Endodermal cell (in vitro differentiated cells): ENCODE data around the gene GRP. TPM values are rescaled to one million over a fixed set of nuclear protein-coding genes. Genes with fewer than 3 reads are reported as not detected.

ENCODE experiments used
- DNase-seq: peaks from one replicate; pipeline ENCODE4 v3.0.0-alpha.2; 2017
- H3K27ac ChIP-seq: 2 replicates; pipeline ENCODE4 v1.5.1; 2013; ENCODE audit warnings: mild to moderate bottlenecking, low read depth, low read length, moderate library complexity
- H3K27me3 ChIP-seq: 2 replicates; pipeline ENCODE4 v1.6.1; 2013; ENCODE audit warnings: mild to moderate bottlenecking, low read length, moderate library complexity; ENCODE audit not compliant: insufficient read depth, control insufficient read depth, poor library complexity, severe bottlenecking
- H3K36me3 ChIP-seq: 2 replicates; pipeline ENCODE4 v1.7.0; 2013; ENCODE audit warnings: mild to moderate bottlenecking, low read length, moderate library complexity; ENCODE audit not compliant: control insufficient read depth, insufficient read depth
- H3K4me1 ChIP-seq: one replicate; pipeline ENCODE4 v1.7.0; 2013; ENCODE audit warnings: low read length; ENCODE audit not compliant: control insufficient read depth, insufficient read depth
- H3K4me3 ChIP-seq: 2 replicates; pipeline ENCODE4 v1.5.1; 2013; ENCODE audit warnings: mild to moderate bottlenecking, low read length, moderate library complexity
- H3K9ac ChIP-seq: 2 replicates; pipeline ENCODE4 v1.6.1; 2013; ENCODE audit warnings: mild to moderate bottlenecking, low read length, moderate library complexity; ENCODE audit not compliant: poor library complexity, severe bottlenecking; ENCODE audit errors: extremely low read depth
- H3K9me3 ChIP-seq: 2 replicates; pipeline ENCODE4 v1.6.1; 2013; ENCODE audit warnings: mild to moderate bottlenecking, low read length, moderate library complexity; ENCODE audit not compliant: control insufficient read depth
- H3K27ac Mint-ChIP-seq: 2 replicates; pipeline ENCODE4 v1.8.0; 2020; ENCODE audit warnings: mixed read lengths
- H3K27me3 Mint-ChIP-seq: 2 replicates; pipeline ENCODE4 v1.8.0; 2021; ENCODE audit warnings: mild to moderate bottlenecking, mixed read lengths; ENCODE audit not compliant: insufficient read depth
- H3K36me3 Mint-ChIP-seq: 2 replicates; pipeline ENCODE4 v1.8.0; 2020; ENCODE audit warnings: low read depth, mixed read lengths
- H3K4me1 Mint-ChIP-seq: 2 replicates; pipeline ENCODE4 v1.8.0; 2020; ENCODE audit warnings: mixed read lengths
- H3K4me3 Mint-ChIP-seq: 2 replicates; pipeline ENCODE4 v1.8.0; 2020; ENCODE audit warnings: mild to moderate bottlenecking, moderate library complexity, mixed read lengths
- H3K9me3 Mint-ChIP-seq: 2 replicates; pipeline ENCODE4 v1.8.0; 2020; ENCODE audit warnings: mild to moderate bottlenecking, mixed read lengths
- WGBS, 2 experiments: methylation state at CpG; one replicate each; pipeline versions ENCODE4 v1.1.5 to v1.1.7; 2013; ENCODE audit warnings: missing lambda C conversion rate in 2 of 2, mixed read lengths in 1 of 2; ENCODE audit not compliant: insufficient coverage in 1 of 2, insufficient read length in 1 of 2; 5-methylcytosine and 5-hydroxymethylcytosine counted together
- total RNA-seq, 2 donors: library from RNA; stranded (reverse); fragmentation: NEBNext Ultra II Directional in 1 of 2; extraction: Animal tissue kit (Norgen Biotek cat#: 25700) in 1 of 2; gene quantifications; 2 replicates in 1 of 2; 3 replicates in 1 of 2; pipeline ENCODE4 v1.2.1, GENCODE V29; 2021
- TF ChIP-seq, protein P1 (sequence below): fragments of 200-600 bp; sonication (generic); conservative IDR thresholded peaks from 2 replicates; pipeline ENCODE4 v1.5.0; 2021; ENCODE audit warnings: antibody characterized with exemption, mild to moderate bottlenecking

The GRP gene
- total RNA-seq, 2 donors from 2014 or later: 4.4 to 6.5 TPM

DNA sequence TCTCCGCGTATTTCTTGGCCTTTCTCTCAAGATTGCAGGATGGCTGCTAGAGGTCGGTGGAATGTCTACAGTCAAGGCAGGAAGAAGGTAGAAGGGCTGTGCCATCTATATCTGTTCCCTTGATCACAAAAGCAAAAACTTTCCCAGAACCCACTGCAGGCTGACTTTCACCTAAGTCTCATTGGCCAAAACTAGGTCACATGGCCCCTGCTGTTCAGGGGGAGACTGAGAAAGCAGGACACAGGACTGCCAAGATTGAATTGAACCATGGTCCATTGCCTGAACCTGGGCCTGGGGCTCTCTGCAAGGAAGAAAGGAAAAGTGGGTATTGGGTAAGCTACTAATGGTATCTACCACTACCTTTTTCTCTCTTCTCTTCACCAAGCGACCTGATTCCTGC is 9.7 kb upstream of the GRP start:
- no peaks in the 10 kb centered on the region for H3K9me3 Mint-ChIP-seq
- no peak overlapping the region for H3K9ac ChIP-seq
- H3K27me3 ChIP-seq: peaks cover 14% of the 10 kb centered on the region
- DNase-seq: no peak
- H3K27ac ChIP-seq: no peak overlapping the region
- H3K4me3 ChIP-seq: no peak overlapping the region
- TF ChIP-seq, protein P1, sequence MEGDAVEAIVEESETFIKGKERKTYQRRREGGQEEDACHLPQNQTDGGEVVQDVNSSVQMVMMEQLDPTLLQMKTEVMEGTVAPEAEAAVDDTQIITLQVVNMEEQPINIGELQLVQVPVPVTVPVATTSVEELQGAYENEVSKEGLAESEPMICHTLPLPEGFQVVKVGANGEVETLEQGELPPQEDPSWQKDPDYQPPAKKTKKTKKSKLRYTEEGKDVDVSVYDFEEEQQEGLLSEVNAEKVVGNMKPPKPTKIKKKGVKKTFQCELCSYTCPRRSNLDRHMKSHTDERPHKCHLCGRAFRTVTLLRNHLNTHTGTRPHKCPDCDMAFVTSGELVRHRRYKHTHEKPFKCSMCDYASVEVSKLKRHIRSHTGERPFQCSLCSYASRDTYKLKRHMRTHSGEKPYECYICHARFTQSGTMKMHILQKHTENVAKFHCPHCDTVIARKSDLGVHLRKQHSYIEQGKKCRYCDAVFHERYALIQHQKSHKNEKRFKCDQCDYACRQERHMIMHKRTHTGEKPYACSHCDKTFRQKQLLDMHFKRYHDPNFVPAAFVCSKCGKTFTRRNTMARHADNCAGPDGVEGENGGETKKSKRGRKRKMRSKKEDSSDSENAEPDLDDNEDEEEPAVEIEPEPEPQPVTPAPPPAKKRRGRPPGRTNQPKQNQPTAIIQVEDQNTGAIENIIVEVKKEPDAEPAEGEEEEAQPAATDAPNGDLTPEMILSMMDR: no peak
- H3K4me3 Mint-ChIP-seq: no peak overlapping the region
- WGBS, 2 experiments: 74 to 79% methylated on average over 3 to 4 of the region's 4 CpGs
- H3K27ac Mint-ChIP-seq: no peak overlapping the region
- H3K36me3 ChIP-seq: no peaks in the 10 kb centered on the region
- H3K4me1 ChIP-seq: peaks cover 7% of the 10 kb centered on the region
- H3K4me1 Mint-ChIP-seq: peaks cover 27% of the 10 kb centered on the region
- H3K9me3 ChIP-seq: no peaks in the 10 kb centered on the region
- H3K27me3 Mint-ChIP-seq: peaks cover 25% of the 10 kb centered on the region
- H3K36me3 Mint-ChIP-seq: no peaks in the 10 kb centered on the region

DNA sequence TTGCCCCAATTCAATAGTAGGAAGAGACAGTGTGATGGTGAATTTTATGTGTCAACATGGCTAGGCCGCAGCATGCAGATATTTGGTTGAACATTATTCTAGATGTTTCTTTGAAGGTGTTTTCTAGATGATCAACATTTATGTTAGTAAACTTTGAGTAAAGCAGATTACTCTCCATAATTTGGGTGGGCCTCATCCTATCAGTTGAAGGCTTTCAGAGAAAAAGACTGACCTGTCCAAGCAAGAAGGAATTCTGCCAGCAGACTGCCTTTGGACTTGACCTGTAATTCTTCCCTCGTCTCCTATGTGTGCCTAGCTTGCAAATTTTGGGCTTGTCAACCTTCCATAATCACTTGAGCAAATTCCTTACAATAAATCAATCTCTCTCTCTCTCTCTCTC is 8.3 kb upstream of the GRP start:
- TF ChIP-seq, protein P1: no peak
- Mint-ChIP-seq H3K9me3 (no peaks in the 10 kb centered on the region), H3K27me3 (peaks cover 38% of the 10 kb centered on the region), H3K27ac (no peak overlapping the region), H3K36me3 (no peaks in the 10 kb centered on the region), H3K4me3 (no peak overlapping the region), H3K4me1 (peaks cover 27% of the 10 kb centered on the region)
- no peak overlapping the region for H3K4me3 ChIP-seq
- no peaks in the 10 kb centered on the region for H3K9me3 ChIP-seq
- H3K4me1 ChIP-seq: peaks cover 7% of the 10 kb centered on the region
- H3K9ac ChIP-seq: no peak overlapping the region
- no peak overlapping the region for H3K27ac ChIP-seq
- no peak for DNase-seq
- H3K36me3 ChIP-seq: no peaks in the 10 kb centered on the region
- H3K27me3 ChIP-seq: peaks cover 28% of the 10 kb centered on the region
- WGBS, 2 experiments: 97 to 100% methylated on average over 2 of the region's 2 CpGs

DNA sequence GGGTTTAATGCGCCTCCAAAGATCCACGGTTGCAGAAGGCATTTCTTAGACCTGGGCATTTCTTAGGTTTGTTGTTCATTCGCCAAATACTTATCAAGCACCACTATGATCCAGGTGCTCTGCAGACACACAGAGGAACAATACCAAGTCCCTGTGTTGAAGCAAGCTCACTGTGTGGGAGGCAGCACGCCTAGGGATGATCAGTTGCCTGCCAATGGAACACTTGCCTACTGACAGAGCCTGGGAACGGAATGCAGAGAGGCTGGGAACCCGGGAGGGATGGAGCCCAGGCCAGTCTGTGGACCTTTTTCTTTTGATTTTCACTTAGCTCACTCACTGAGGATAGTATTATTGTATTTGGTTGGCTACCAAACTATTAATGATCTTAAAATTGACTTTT is 1.9 kb upstream of the GRP start:
- Histone ChIP-seq H3K9ac (no peak overlapping the region), H3K36me3 (no peaks in the 10 kb centered on the region), H3K27ac (no peak overlapping the region), H3K9me3 (no peaks in the 10 kb centered on the region), H3K4me1 (no peaks in the 10 kb centered on the region), H3K4me3 (no peak overlapping the region), H3K27me3 (peaks cover 92% of the 10 kb centered on the region)
- no peak for DNase-seq
- no peak overlapping the region for H3K4me3 Mint-ChIP-seq
- TF ChIP-seq, protein P1: no peak
- peaks cover 14% of the 10 kb centered on the region for H3K4me1 Mint-ChIP-seq
- no peak overlapping the region for H3K27ac Mint-ChIP-seq
- no peaks in the 10 kb centered on the region for H3K9me3 Mint-ChIP-seq
- WGBS, 2 experiments: 76 to 88% methylated on average over 5 to 6 of the region's 6 CpGs
- H3K27me3 Mint-ChIP-seq: peaks cover 95% of the 10 kb centered on the region
- no peaks in the 10 kb centered on the region for H3K36me3 Mint-ChIP-seq
